Stomach (tissue), 9 donors: ENCODE results near the gene STPG2. TPM values are rescaled to one million over a fixed set of nuclear protein-coding genes. Genes with fewer than 3 reads are reported as not detected.

Source experiments
- DNase-seq, 2 donors: peaks; one replicate each; pipeline versions ENCODE4 v3.0.0 to v3.0.0-alpha.2; 2013 to 2019
- H3K27ac ChIP-seq, 5 donors: fragments of 200-600 bp in 4 of 5; sonication (generic) in 4 of 5; one replicate each; pipeline ENCODE4 v1.5.1; 2013 to 2019; ENCODE audit warnings: mild to moderate bottlenecking in 1 of 5, moderate library complexity in 1 of 5
- H3K27me3 ChIP-seq, 3 donors: fragments of 200-600 bp; sonication (generic); one replicate each; pipeline ENCODE4 v1.5.1; 2017 to 2019; ENCODE audit warnings: mixed run types in 1 of 3
- H3K36me3 ChIP-seq, 4 donors: fragments of 200-600 bp; sonication (generic); 1 replicate in 3 of 4; 2 replicates in 1 of 4; pipeline ENCODE4 v1.5.1; 2016 to 2019
- H3K4me1 ChIP-seq, 4 donors: fragments of 200-600 bp; sonication (generic); one replicate each; pipeline ENCODE4 v1.5.1; 2016 to 2019
- H3K4me3 ChIP-seq, 4 donors: fragments of 200-600 bp; sonication (generic) in 3 of 4; one replicate each; pipeline ENCODE4 v1.5.1; 2016 to 2019; ENCODE audit warnings: mild to moderate bottlenecking in 1 of 4
- H3K9me3 ChIP-seq, 4 donors: fragments of 200-600 bp; sonication (generic); one replicate each; pipeline ENCODE4 v1.5.1; 2016 to 2019
- EP300 ChIP-seq: sonication (generic); formaldehyde crosslinking; IDR thresholded peaks from one replicate; pipeline ENCODE4 v1.6.1; 2017; ENCODE audit warnings: antibody characterized with exemption
- POLR2A ChIP-seq, 4 donors: fragments of 450-650 bp; IDR thresholded peaks; one replicate each; pipeline ENCODE4 v1.6.1; 2016; ENCODE audit warnings: antibody characterized with exemption in 4 of 4, control low read depth in 2 of 4, mild to moderate bottlenecking in 1 of 4, moderate library complexity in 1 of 4
- POLR2AphosphoS5 ChIP-seq, 3 donors: sonication (generic); formaldehyde crosslinking; IDR thresholded peaks; one replicate each; pipeline ENCODE4 v1.6.1; 2016; ENCODE audit warnings: antibody characterized with exemption in 3 of 3
- WGBS, 5 donors: extraction: QIAGEN DNeasy Blood & Tissue Kit in 3 of 5; methylation state at CpG; one replicate each; pipeline versions ENCODE4 v1.1.5 to v1.1.7; 2013 to 2018; 5-methylcytosine and 5-hydroxymethylcytosine counted together
- intact Hi-C: fragments of 100-400 bp; cut with DNase I; formaldehyde crosslinking; loops from one replicate; pipeline ENCODE4 v1.15.1; 2023; ENCODE audit warnings: low total_unique reads
- polyA plus RNA-seq, 3 donors: library from polyadenylated mRNA; stranded (reverse); fragments of 200-250 nt; gene quantifications; one replicate each; pipeline ENCODE4 v1.2.3, GENCODE V29; 2013
- total RNA-seq, 5 donors: library from RNA; depleted of rRNA; stranded (reverse); fragments of >200 nt; gene quantifications; one replicate each; pipeline versions ENCODE4 v1.1.0 to v1.2.3, GENCODE V29; 2014 to 2016
- TF ChIP-seq, protein P1 (sequence below), 7 experiments: fragments of 450-650 bp in 4 of 7; fragments of 200-600 bp in 3 of 7; sonication (generic) in 3 of 7; IDR thresholded peaks; one replicate each; pipeline ENCODE4 v1.5.1; 2016 to 2019; ENCODE audit warnings: antibody characterized with exemption in 7 of 7, control low read depth in 2 of 7, mild to moderate bottlenecking in 1 of 7
- donor health status: healthy with polysubstance abuse.
- donor health status: Bipolar disorder and iron deficiency.
- donor health status: healthy.

STPG2 gene
- total and polyA plus RNA-seq, 8 donors = 0.05 to 0.89 (median 0.49) TPM; not detected in 4

DNA sequence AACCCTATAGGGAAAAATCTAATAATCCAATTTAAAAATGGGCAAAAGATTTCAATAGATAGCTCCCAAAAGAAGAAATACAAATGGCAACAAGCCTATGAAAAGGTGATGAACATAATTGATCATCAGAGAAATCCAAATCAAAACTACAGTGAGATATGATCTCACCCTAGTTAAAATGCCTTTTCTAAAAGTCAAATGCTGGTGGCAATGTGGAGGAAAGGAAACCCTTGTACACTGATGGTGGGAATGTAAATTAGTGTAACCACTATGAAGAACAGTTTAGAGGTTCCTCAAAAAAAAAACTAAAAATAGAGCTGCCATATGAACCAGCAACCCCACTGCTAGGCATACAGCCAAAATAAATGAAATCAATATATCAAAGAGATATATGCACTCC is 44.5 kb downstream of the STPG2 start:
- no peak for TF ChIP-seq POLR2A (IDR thresholded peaks at IDR 0.05)
- no peak for TF ChIP-seq POLR2AphosphoS5 (IDR thresholded peaks at IDR 0.05)
- TF ChIP-seq EP300 = no peak
- TF ChIP-seq, protein P1, sequence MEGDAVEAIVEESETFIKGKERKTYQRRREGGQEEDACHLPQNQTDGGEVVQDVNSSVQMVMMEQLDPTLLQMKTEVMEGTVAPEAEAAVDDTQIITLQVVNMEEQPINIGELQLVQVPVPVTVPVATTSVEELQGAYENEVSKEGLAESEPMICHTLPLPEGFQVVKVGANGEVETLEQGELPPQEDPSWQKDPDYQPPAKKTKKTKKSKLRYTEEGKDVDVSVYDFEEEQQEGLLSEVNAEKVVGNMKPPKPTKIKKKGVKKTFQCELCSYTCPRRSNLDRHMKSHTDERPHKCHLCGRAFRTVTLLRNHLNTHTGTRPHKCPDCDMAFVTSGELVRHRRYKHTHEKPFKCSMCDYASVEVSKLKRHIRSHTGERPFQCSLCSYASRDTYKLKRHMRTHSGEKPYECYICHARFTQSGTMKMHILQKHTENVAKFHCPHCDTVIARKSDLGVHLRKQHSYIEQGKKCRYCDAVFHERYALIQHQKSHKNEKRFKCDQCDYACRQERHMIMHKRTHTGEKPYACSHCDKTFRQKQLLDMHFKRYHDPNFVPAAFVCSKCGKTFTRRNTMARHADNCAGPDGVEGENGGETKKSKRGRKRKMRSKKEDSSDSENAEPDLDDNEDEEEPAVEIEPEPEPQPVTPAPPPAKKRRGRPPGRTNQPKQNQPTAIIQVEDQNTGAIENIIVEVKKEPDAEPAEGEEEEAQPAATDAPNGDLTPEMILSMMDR (IDR thresholded peaks at IDR 0.05) = no peak
- peaks cover 0 to 6% (median 0%) of the 10 kb centered on the region in 4 donors for H3K9me3 ChIP-seq
- intact Hi-C loops = no loop called here
- no peaks in the 10 kb centered on the region for H3K4me1 ChIP-seq
- no peak for DNase-seq
- H3K27ac ChIP-seq = no peak overlapping the region
- H3K36me3 ChIP-seq = no peaks in the 10 kb centered on the region
- no peaks in the 10 kb centered on the region for H3K27me3 ChIP-seq
- H3K4me3 ChIP-seq = no peak overlapping the region

DNA sequence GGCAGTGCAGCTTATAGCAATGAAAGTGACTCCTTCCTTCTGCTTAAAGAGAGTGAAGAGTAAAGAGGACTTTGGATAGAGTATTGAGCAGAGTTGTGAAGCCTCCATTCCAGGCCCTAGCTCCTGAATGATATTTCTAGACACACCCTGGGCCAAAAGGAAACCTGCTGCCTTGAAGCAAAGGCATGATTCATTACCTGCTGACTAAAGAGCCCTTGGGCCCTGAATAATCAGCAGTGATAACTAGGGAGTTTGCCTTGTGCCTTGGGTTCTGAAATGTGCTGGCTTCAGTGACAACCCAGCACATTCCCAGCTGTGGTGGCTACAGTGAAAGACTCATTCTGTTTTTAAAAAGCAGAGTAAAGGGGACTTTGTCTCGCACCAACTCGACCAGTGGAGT is 49.2 kb downstream of the STPG2 start:
- H3K4me3 ChIP-seq = no peak overlapping the region
- peak overlapping the region in 1 of 5 donors; percentile 66 for H3K27ac ChIP-seq
- H3K36me3 ChIP-seq = no peaks in the 10 kb centered on the region
- DNase-seq = peak; percentile 26 to 37
- TF ChIP-seq, protein P1 (IDR thresholded peaks at IDR 0.05) = no peak
- TF ChIP-seq POLR2AphosphoS5 (IDR thresholded peaks at IDR 0.05) = no peak
- no peak for TF ChIP-seq POLR2A (IDR thresholded peaks at IDR 0.05)
- TF ChIP-seq EP300 = no peak
- H3K4me1 ChIP-seq = no peaks in the 10 kb centered on the region
- intact Hi-C loops = no loop called here
- H3K27me3 ChIP-seq = no peaks in the 10 kb centered on the region
- WGBS, 5 donors = 69 to 100% (median 90%) methylated on average over 2 of the region's 2 CpGs
- peaks cover 0 to 6% (median 0%) of the 10 kb centered on the region in 4 donors for H3K9me3 ChIP-seq

DNA sequence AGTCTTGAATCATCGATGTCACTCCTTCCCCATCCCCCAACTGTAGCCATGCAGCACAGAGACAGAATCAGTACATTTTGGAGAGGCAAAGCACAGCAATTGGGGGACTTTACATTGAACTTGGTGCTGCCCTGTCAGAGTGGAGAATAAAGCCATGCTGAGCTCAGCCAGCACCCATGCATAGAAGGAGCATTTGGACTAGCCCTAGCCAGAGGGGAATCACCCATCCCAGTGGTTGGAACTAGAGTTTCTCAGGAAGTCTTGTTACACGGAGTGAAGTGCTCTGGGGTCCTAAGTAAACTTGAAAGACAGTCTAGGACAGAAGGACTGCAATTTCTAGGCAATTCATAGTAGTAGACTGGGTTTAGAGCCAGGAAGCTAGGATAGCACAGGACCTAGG is 49.6 kb downstream of the STPG2 start:
- no peak for DNase-seq
- intact Hi-C loops = no loop called here
- WGBS, 5 donors = 70 to 87% (median 82%) methylated on average over 2 of the region's 2 CpGs

DNA sequence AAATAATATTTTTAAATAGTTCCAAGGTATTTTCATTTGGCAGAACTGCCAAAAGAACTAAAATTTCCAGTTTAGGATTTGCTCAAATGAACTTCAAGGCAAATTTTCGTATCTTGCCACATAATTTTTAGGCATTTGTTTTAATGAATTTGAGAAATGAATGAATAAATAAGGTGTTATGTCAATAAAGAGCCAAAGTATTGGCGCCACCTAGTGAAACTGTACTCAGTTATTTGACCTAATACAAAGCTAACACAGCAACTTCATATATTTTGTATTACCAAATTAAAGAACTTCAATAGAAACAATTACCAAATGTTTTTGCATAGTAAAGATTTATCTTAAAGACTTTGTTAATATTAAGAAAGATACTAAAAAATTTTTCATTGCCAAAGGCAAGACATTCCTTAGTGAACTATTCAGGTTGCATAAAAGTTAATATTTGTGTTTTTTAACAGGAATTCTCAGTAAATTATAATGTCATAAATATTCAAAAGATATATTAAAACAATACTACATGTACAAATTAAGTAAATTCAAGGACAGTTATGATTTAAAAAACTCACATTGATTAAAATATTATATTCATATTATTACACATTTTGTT is 50.3 kb downstream of the STPG2 start:
- Histone ChIP-seq H3K27ac (no peak overlapping the region), H3K36me3 (no peaks in the 10 kb centered on the region), H3K9me3 (peaks cover 0 to 6% (median 0%) of the 10 kb centered on the region in 4 donors), H3K27me3 (no peaks in the 10 kb centered on the region), H3K4me1 (no peaks in the 10 kb centered on the region), H3K4me3 (no peak overlapping the region)
- WGBS, 5 donors = 11 to 22% (median 12%) methylated on average over 2 of the region's 2 CpGs
- DNase-seq = peak in 1 of 2 donors; percentile 40
- intact Hi-C loops = no loop called here
- no peak for TF ChIP-seq POLR2A (IDR thresholded peaks at IDR 0.05)
- no peak for TF ChIP-seq EP300
- TF ChIP-seq, protein P1 (IDR thresholded peaks at IDR 0.05) = peak in 2 of 7 experiments; percentile 12 to 29
- no peak for TF ChIP-seq POLR2AphosphoS5 (IDR thresholded peaks at IDR 0.05)

More for the DNA sequence above, 49.6 kb downstream of the STPG2 start:
- H3K4me1 ChIP-seq = no peaks in the 10 kb centered on the region
- peaks cover 0 to 6% (median 0%) of the 10 kb centered on the region in 4 donors for H3K9me3 ChIP-seq
- no peaks in the 10 kb centered on the region for H3K27me3 ChIP-seq
- no peak overlapping the region for H3K27ac ChIP-seq
- TF ChIP-seq, protein P1 (IDR thresholded peaks at IDR 0.05) = no peak
- TF ChIP-seq POLR2A (IDR thresholded peaks at IDR 0.05) (no peak), EP300 (no peak), POLR2AphosphoS5 (IDR thresholded peaks at IDR 0.05) (no peak)
- no peak overlapping the region for H3K4me3 ChIP-seq
- no peaks in the 10 kb centered on the region for H3K36me3 ChIP-seq
